IPS-NIHi7 (cell line): ENCODE measurements around the gene SYNJ2.

Experiments
- DNase-seq: peaks from one replicate; pipeline ENCODE4 v3.0.0; 2012; ENCODE audit warnings: mixed read lengths; ENCODE audit errors: extremely low spot score

SYNJ2 gene

GRCh38 chr6:158013904-158014504 is 32.3 kb downstream of the SYNJ2 start:
- DNase-seq: no peak

GRCh38 chr6:158014505-158015187 is 33.0 kb downstream of the SYNJ2 start:
- DNase-seq: no peak

- DNase-seq: no peak
These were observed 33.5 kb downstream of the SYNJ2 start for GRCh38 chr6:158015188-158015506.

- DNase-seq: no peak
These were observed 35.1 kb downstream of the SYNJ2 start for GRCh38 chr6:158016571-158017383.

- no peak for DNase-seq
These were observed 36.0 kb downstream of the SYNJ2 start for GRCh38 chr6:158017621-158018040.

- DNase-seq: no peak
These were observed 36.5 kb downstream of the SYNJ2 start for GRCh38 chr6:158018041-158018771.

- DNase-seq: no peak
These were observed 37.2 kb downstream of the SYNJ2 start for GRCh38 chr6:158018851-158019361.

- no peak for DNase-seq
These were observed 37.8 kb downstream of the SYNJ2 start for GRCh38 chr6:158019416-158019815.

GRCh38 chr6:158020272-158020711 is 38.6 kb downstream of the SYNJ2 start:
- DNase-seq: no peak

- no peak for DNase-seq
These were observed 39.1 kb downstream of the SYNJ2 start for GRCh38 chr6:158020811-158021210.

GRCh38 chr6:158021376-158021775 is 39.7 kb downstream of the SYNJ2 start:
- no peak for DNase-seq

GRCh38 chr6:158021814-158022748 is 40.4 kb downstream of the SYNJ2 start:
- DNase-seq: no peak

GRCh38 chr6:158022749-158023596 is 41.3 kb downstream of the SYNJ2 start:
- DNase-seq: no peak

- no peak for DNase-seq
These were observed 41.9 kb downstream of the SYNJ2 start for GRCh38 chr6:158023597-158023939.

- no peak for DNase-seq
These were observed 43.1 kb downstream of the SYNJ2 start for GRCh38 chr6:158024566-158025297.

GRCh38 chr6:158026054-158026900 is 44.6 kb downstream of the SYNJ2 start:
- peak; percentile 58 for DNase-seq

- DNase-seq: no peak
These were observed 45.4 kb downstream of the SYNJ2 start for GRCh38 chr6:158026901-158027589.
